HepG2 (cell line): ENCODE data around the gene NAV2.

ENCODE experiments used
- GTF2F1 ChIP-seq: fragments of 150-350 bp; IDR thresholded peaks from 2 replicates; pipeline ENCODE4 v1.6.1; 2014; ENCODE audit warnings: low read length
- LBX2 ChIP-seq: sonication (generic); formaldehyde crosslinking; IDR thresholded peaks from 2 replicates; pipeline ENCODE4 v1.5.0; 2020; ENCODE audit warnings: missing genetic modification reagents, mild to moderate bottlenecking, borderline replicate concordance
- RAD21 ChIP-seq: fragments of 450-650 bp; formaldehyde crosslinking; IDR thresholded peaks from 2 replicates; pipeline ENCODE4 v1.5.0; 2020; ENCODE audit warnings: mild to moderate bottlenecking
- RFXAP ChIP-seq: sonication (generic); formaldehyde crosslinking; IDR thresholded peaks from 2 replicates; pipeline ENCODE4 v1.4.0; 2020; ENCODE audit warnings: missing genetic modification reagents, borderline replicate concordance
- SMC3 ChIP-seq: IDR thresholded peaks from 2 replicates; pipeline ENCODE4 v1.6.1; 2011; ENCODE audit warnings: low read length, improper control_type of control experiment
- TBX3 ChIP-seq: fragments of 450-650 bp; IDR thresholded peaks from 2 replicates; pipeline ENCODE4 v1.6.1; 2017; ENCODE audit warnings: antibody characterized with exemption, mild to moderate bottlenecking, inconsistent platforms, borderline replicate concordance
- TCF7L2 ChIP-seq: IDR thresholded peaks from 2 replicates; pipeline ENCODE4 v1.6.1; 2011; ENCODE audit warnings: mild to moderate bottlenecking, low read depth, low read length, moderate library complexity
- THYN1 ChIP-seq: sonication (generic); formaldehyde crosslinking; IDR thresholded peaks from 2 replicates; pipeline ENCODE4 v1.8.1; 2023; ENCODE audit warnings: low read depth, mild to moderate bottlenecking, moderate library complexity, missing genetic modification reagents, borderline replicate concordance
- ZMYM4 ChIP-seq: sonication (generic); formaldehyde crosslinking; IDR thresholded peaks from 2 replicates; pipeline ENCODE4 v1.8.1; 2023; ENCODE audit warnings: mild to moderate bottlenecking, missing genetic modification reagents
- ZNF20 ChIP-seq: sonication (generic); formaldehyde crosslinking; IDR thresholded peaks from 2 replicates; pipeline ENCODE4 v1.4.0; 2020; ENCODE audit warnings: mild to moderate bottlenecking, moderate library complexity, missing genetic modification reagents
- ZNF577 ChIP-seq: sonication (generic); formaldehyde crosslinking; IDR thresholded peaks from 2 replicates; pipeline ENCODE4 v1.4.0; 2020; ENCODE audit warnings: mild to moderate bottlenecking, low read depth, missing genetic modification reagents, borderline replicate concordance

GRCh38 chr11:19845626-19846025, 133.0 kb downstream of the NAV2 start:
- TF ChIP-seq RAD21 (no peak), GTF2F1 (no peak), ZNF577 (CRISPR knock-in tag) (no peak), TBX3 (no peak), LBX2 (no peak), ZMYM4 (CRISPR knock-in tag) (no peak), THYN1 (no peak), SMC3 (no peak), TCF7L2 (no peak), ZNF20 (CRISPR knock-in tag) (no peak), RFXAP (CRISPR knock-in tag) (no peak)
